Measurements from ENCODE around the gene NCOR2. TPM values are rescaled to one million over a fixed set of nuclear protein-coding genes. Genes with fewer than 3 reads are reported as not detected.

NCOR2 gene
- total RNA-seq, 1 experiment from 2014 or later = 326 TPM

GRCh38 chr12:124561231-124561630, 6.2 kb downstream of the NCOR2 start (continued):
- TF ChIP-seq ATF2 (CRISPR knock-in tag; IDR thresholded peaks at IDR 0.05; ENCODE audit: borderline replicate concordance, low read depth) = no peak
- no peak for TF ChIP-seq HMGXB4 (CRISPR knock-in tag; IDR thresholded peaks at IDR 0.05)

DNA sequence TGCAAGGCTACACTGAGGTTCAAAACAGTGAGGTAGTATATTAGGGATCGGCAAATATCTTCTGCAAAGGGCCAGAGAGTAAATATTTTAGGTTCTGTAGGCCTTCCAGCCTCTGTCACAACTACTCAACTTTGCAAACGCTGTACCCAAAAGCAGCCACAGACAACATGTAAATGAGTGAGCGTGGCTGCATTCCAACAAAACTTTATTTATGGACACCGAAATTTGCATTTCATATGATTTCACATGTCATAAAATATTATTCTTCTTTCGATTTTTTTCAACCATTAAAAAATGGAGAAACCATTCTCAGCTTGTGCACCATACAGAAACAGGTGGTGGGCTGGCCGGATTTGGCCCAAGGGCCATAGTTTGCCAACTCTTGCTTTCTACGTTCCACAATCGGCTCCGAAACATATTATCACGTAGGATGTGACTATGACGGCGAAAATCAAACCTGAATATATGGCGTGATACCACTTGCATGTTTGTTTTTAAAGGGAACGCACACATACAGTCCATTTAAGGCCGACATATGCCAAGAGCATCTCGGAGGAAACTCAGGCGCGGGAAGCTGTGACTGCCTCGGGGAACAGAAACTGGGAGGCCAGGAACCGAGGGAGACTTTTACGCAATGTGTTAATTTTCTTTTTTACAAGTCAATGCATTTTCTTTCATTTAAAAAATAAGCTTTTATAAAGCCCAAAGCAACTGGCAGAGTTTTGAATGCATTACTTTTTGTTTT, 7.1 kb downstream of the NCOR2 start:
- Mint-ChIP-seq H3K4me1 (peaks cover 85% of the 10 kb centered on the region), H3K9me3 (peaks cover 3% of the 10 kb centered on the region; the same call in 1 of the 2 replicates), H3K27me3 (ENCODE audit: low read depth) (no peaks in the 10 kb centered on the region), H3K36me3 (peaks cover 5% of the 10 kb centered on the region; the same call in 1 of the 2 replicates), H3K27ac (peak overlapping the region; percentile 88), H3K4me3 (peak overlapping the region; percentile 46)
- ChIA-PET POLR2A (no interaction called here), CTCF (interaction anchor here (0.9 to 1.3 kb wide), 4 partner anchors 9 to 191 kb away, joined by 3 to 4 read pairs (median 4); no protein-coding TSS in a partner anchor)
- no peak for TF ChIP-seq GABPB1 (CRISPR knock-in tag; IDR thresholded peaks at IDR 0.05)
- TF ChIP-seq, protein P1, sequence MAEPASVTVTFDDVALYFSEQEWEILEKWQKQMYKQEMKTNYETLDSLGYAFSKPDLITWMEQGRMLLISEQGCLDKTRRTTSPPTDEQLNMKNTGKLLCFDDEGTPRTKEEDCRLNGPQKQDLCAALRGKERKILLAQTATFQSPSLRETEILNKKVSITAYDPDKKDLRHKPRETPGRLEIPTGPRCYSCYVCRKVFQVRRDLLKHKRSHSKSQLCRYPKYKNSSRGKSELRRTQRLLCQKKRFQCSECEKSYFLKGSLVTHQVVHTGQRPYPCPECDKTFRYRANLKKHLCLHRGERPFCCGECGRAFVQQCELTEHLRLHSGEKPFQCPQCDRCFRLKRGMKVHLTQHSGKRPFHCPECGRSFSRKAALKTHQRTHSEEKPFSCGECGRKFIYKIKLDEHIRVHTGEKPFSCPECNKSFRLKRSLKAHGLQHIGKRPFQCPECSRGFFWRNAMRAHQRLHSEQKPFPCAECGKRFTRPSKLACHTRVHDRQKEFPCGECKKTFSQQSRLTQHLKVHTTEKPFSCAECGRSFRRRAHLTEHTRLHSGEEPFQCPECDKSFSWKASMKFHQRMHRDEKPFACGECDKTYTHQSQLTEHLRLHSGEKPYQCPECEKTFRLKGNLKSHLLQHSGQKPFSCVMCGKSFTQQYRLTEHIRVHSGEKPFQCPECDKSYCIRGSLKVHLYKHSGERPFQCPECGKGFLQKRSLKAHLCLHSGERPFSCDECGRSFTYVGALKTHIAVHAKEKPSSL (CRISPR knock-in tag; conservative IDR thresholded peaks at IDR 0.05) = no peak
- TF ChIP-seq CREM (CRISPR knock-in tag; IDR thresholded peaks at IDR 0.05) = no peak
- TF ChIP-seq NR1H2 (CRISPR knock-in tag; IDR thresholded peaks at IDR 0.05) = no peak
- TF ChIP-seq ZNF219 (CRISPR knock-in tag; IDR thresholded peaks at IDR 0.05; ENCODE audit: borderline replicate concordance) = no peak
- no peak for TF ChIP-seq GRHL2 (CRISPR knock-in tag; IDR thresholded peaks at IDR 0.05; ENCODE audit: insufficient replicate concordance, severe bottlenecking)
- TF ChIP-seq RELA (CRISPR knock-in tag; IDR thresholded peaks at IDR 0.05; ENCODE audit: borderline replicate concordance) = no peak
- TF ChIP-seq CREB1 (CRISPR knock-in tag; IDR thresholded peaks at IDR 0.05) = no peak
- TF ChIP-seq, protein P2, sequence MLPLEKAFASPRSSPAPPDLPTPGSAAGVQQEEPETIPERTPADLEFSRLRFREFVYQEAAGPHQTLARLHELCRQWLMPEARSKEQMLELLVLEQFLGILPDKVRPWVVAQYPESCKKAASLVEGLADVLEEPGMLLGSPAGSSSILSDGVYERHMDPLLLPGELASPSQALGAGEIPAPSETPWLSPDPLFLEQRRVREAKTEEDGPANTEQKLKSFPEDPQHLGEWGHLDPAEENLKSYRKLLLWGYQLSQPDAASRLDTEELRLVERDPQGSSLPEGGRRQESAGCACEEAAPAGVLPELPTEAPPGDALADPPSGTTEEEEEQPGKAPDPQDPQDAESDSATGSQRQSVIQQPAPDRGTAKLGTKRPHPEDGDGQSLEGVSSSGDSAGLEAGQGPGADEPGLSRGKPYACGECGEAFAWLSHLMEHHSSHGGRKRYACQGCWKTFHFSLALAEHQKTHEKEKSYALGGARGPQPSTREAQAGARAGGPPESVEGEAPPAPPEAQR (CRISPR knock-in tag; IDR thresholded peaks at IDR 0.05) = no peak
- TF ChIP-seq USF2 (CRISPR knock-in tag; IDR thresholded peaks at IDR 0.05) = no peak
- no peak for TF ChIP-seq ZNF416 (CRISPR knock-in tag; IDR thresholded peaks at IDR 0.05)
- TF ChIP-seq ZNF138 (CRISPR knock-in tag; conservative IDR thresholded peaks at IDR 0.05) = no peak
- TF ChIP-seq TEAD4 (CRISPR knock-in tag; IDR thresholded peaks at IDR 0.05) = no peak
- TF ChIP-seq, protein P3, sequence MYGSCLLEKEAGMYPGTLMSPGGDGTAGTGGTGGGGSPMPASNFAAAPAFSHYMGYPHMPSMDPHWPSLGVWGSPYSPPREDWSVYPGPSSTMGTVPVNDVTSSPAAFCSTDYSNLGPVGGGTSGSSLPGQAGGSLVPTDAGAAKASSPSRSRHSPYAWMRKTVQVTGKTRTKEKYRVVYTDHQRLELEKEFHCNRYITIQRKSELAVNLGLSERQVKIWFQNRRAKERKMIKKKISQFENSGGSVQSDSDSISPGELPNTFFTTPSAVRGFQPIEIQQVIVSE (CRISPR knock-in tag; IDR thresholded peaks at IDR 0.05; ENCODE audit: borderline replicate concordance) = no peak
- no peak for TF ChIP-seq SMAD4 (CRISPR knock-in tag; IDR thresholded peaks at IDR 0.05)
- no peak for TF ChIP-seq JUN (CRISPR knock-in tag; IDR thresholded peaks at IDR 0.05)
- no peak for DNase-seq (ENCODE audit: low spot score)
- ATAC-seq = no peak

Measured in WTC11 (cell line).